Posterior cingulate gyrus (tissue), 11 donors: ENCODE results near the gene NWD2.
"Not testable (repeated sequence)": the region's sequence is repeated elsewhere in the genome, so short reads cannot be mapped to it uniquely, and the experiment has no call there.

Experiments used
- DNase-seq, 10 donors: peaks; one replicate each; pipeline versions ENCODE4 v3.0.0 to v3.0.0-alpha.2; 2020 to 2021; ENCODE audit warnings: mixed read lengths in 3 of 10
- intact Hi-C: fragments of 100-400 bp; cut with DNase I; formaldehyde crosslinking; loops from one replicate; pipeline ENCODE4 v1.15.1; 2023

The NWD2 gene

GRCh38 chr4:37388681-37389365 lies 144.3 kb downstream of the NWD2 start:
- intact Hi-C loops, result loop anchor here (5.0 to 10.0 kb wide), 2 partner anchors 134 to 987 kb away; no protein-coding TSS in a partner anchor
- no peak for DNase-seq

DNA sequence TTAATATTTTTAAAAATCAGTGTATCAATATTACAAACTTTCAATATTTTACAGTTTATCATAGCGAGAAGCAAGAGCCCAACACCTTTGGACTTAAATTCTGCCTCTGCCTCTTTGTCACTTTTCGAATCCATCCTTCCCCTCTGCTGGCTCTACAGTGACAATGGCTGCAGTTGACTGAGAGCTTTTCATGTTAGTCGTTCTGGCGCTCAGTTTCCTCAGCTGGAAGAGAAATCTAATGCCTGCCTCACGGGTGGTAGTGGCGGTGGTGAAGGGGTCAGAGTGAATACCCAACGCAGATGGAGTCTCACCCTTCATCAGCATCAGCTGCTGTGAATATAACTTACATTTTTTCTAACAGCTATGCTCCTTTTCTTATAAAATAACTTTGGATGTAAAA lies 144.8 kb downstream of the NWD2 start:
- intact Hi-C loops, result loop anchor here (5.0 to 10.0 kb wide), 2 partner anchors 135 to 987 kb away; no protein-coding TSS in a partner anchor
- DNase-seq, result no peak

- DNase-seq, result peak in 1 of 10 donors; percentile 75
- intact Hi-C loops, result loop anchor here (5.0 to 10.0 kb wide), 2 partner anchors 135 to 988 kb away; no protein-coding TSS in a partner anchor
These were observed 145.5 kb downstream of the NWD2 start for GRCh38 chr4:37389967-37390580.

DNA sequence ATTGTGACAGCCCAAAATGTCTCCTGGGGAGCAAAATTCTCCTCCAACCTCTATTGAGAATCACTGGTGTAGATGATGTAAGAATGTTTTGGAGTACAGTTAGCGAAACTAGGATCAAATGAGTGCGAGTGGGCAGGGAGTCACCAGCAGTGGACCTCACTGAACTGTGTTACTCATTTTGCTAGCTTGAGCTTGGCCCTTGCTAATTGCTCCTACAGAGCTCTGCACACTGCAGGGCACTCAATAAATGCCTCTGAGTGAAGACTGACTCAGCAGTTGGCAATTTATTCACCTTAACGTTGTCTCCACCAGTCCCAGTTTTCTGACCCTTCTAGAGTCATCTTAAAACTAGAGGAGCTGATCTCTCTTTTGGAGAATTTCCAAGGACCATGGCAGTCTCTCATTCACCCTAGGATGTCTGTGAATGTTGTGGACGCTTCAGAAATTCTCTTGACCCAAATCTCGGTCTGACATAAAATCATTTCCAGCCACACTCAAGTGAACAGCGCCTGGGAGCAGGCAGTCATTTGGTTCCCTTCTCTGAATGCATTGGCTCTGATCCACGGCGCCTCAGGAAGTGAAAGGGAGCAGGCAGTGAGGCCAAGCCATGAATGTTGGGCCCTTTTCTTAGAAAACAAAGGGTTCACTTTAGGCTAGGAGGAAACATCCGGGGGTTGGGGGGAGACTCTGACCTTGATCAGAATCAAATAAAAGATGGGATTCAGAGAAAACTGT lies 148.1 kb downstream of the NWD2 start:
- intact Hi-C loops, result no loop called here
- DNase-seq, result peak; percentile 50 to 92 (median 70)

GRCh38 chr4:37393321-37393720 lies 148.8 kb downstream of the NWD2 start:
- intact Hi-C loops, result no loop called here
- no peak for DNase-seq

- no peak for DNase-seq
- intact Hi-C loops, result no loop called here
These were observed 149.3 kb downstream of the NWD2 start for GRCh38 chr4:37393889-37394288.

GRCh38 chr4:37397505-37397904 lies 153.0 kb downstream of the NWD2 start:
- intact Hi-C loops, result no loop called here

GRCh38 chr4:37400241-37400881 lies 155.8 kb downstream of the NWD2 start:
- intact Hi-C loops, result no loop called here
- no peak for DNase-seq

More at GRCh38 chr4:37397505-37397904, 153.0 kb downstream of the NWD2 start:
- no peak for DNase-seq

DNA sequence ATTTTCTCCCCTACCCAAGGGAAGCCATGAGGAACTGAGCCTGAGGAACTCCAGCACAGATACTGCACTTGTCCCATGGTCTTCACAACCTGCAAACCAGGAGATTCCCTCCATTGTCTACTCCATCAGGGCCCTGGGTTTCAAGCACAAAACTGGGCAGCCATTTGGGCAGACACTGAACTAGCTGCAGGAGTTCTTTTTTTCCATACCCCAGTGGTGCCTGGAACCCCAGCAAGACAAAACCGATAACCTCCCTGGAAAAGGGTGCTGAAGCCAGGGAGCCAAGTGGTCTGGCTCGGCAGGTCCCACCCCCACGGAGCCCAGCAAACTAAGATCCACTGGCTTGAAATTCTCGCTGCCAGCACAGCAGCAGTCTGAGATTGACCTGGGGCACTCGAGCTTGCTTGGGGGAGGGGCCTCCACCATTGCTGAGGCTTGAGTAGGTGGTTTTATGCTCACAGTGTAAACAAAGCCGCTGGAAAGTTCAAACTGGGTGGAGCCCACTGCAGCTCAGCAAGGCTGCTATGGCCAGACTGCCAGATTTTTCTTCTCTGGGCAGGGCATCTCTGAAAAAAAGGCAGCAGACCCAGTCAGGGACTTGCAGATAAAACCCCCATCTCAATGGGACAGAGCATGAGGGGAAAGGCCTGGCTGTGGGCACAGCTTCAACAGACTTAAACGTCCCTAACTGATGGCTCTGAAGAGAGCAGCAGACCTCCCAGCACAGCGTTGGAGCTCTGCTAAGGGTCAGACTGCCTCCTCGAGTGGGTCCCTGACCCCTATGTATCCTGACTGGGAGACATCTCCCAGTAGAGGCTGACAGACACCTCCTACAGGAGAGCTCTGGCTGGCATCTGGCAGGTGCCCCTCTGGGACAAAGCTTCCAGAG lies 163.6 kb downstream of the NWD2 start:
- DNase-seq, intact Hi-C loops: not testable (repeated sequence)

DNA sequence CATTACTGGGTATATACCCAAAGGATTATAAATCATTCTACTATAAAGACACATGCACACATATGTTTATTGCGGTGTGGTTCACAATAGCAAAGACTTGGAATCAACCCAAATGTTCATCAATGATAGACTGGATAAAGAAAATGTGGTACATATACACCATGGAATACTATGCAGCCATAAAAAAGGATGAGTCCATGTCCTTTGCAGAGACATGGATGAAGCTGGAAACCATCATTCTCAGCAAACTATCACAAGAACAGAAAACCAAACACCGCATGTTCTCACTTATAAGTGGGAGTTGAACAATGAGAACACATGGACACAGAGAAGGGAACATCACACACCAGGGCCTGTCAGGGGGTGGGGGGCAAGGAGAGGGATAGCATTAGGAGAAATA lies 169.1 kb downstream of the NWD2 start:
- DNase-seq, intact Hi-C loops: not testable (repeated sequence)

DNA sequence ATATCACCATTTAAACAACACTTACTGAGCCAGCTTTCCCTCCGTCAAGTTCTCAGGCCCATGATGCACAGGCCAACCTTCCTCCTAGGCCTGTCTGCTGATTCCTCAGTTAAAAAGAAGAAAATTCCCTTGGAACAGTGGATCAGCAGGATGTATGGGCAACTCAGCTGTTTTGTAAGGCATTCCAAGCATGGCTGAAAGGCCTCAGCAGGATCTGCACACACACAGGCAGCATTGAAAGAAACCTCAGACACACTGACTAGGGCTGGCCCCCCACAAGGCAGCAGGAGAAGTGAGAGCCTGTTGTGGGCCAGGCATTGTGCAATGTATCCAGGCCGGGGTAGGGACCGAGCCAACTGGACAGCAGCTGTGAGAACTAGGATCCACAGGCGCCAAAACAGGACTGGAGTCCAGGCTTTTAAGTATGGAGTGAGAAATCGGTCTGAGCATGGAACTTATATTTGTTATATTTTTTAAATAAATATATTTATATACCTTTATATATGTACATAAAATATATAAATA lies 171.4 kb downstream of the NWD2 start:
- intact Hi-C loops, result no loop called here
- DNase-seq, result peak in 1 of 10 donors; percentile 70

- intact Hi-C loops, result no loop called here
These were observed 177.1 kb downstream of the NWD2 start for GRCh38 chr4:37421614-37422013.

DNA sequence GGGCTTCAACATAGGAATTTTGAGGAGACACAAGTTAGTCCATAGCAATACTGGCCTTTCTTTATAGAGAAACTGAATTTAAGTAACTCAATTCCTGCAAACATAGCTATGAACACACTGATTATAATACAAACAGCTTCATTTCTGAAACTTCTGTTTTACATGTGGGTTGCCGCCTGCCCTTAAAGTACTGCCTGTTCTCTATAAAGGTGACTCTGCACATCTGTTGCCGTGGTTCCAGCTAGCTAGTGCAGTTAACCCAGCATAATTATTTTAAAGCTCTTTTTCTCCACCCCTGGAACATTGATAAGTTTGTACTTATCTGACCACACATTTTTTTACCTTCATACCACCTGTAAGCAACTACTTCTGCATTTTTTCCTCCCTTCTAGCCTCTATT lies 177.6 kb downstream of the NWD2 start:
- no peak for DNase-seq
- intact Hi-C loops, result no loop called here

More at GRCh38 chr4:37421614-37422013, 177.1 kb downstream of the NWD2 start:
- DNase-seq, result no peak

DNA sequence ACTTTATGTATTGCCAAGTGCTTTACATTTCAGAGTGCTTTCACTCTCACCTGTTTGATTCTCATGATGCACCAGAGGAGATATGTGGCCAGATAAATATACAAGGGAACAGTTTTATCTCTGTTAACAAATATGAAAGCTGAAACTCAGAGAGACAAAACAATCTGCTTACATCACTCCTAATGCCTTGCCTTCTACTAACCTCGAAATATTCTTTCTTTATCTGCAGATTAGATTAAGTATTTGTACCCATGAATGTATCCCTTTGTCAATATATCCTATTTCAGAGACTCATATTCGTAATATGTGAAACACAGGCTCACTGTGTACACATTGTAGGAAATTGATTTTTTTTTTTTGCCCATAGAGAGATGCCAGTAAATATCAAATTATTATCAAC lies 178.1 kb downstream of the NWD2 start:
- no peak for DNase-seq
- intact Hi-C loops, result no loop called here

DNA sequence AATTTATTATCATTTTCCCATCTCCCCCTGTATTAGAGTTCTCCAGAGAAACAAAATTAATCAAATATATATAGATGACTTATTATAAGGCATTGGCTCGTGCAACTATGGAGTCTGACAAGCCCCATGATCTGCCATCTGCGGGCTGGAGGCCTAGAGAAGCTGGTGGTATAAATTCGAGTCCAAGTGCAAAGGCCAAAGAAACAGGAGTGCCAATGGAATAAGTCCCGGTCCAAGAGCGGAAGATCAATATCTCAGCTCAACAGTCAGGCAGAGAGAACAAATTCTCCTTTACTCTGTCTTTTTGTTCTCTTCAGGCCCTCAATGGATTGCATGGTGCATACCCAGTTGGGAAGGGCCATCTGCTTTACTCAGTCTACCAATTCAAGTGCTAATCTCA lies 178.8 kb downstream of the NWD2 start:
- DNase-seq, result no peak
- intact Hi-C loops, result no loop called here

DNA sequence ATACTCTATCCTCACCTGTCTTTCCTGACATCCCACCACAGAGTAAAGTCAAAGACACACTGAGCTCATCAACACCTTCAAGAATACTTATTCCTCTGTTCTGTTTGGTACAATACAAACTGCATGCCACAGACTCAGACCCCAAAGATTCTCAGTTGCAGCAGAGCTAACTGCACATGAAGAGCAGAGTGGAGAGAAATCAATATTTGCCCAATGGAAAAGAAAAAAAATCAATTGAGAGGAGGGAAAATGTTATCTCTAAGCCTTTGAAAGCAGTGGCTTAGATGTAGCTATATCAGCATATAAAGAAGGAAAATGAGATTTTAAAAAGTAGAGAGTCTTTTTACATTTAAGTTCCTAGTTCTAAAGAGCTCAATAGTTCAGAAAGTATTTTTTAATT lies 180.2 kb downstream of the NWD2 start:
- no peak for DNase-seq
- intact Hi-C loops, result no loop called here

GRCh38 chr4:37425857-37426256 lies 181.3 kb downstream of the NWD2 start:
- intact Hi-C loops, result no loop called here

DNA sequence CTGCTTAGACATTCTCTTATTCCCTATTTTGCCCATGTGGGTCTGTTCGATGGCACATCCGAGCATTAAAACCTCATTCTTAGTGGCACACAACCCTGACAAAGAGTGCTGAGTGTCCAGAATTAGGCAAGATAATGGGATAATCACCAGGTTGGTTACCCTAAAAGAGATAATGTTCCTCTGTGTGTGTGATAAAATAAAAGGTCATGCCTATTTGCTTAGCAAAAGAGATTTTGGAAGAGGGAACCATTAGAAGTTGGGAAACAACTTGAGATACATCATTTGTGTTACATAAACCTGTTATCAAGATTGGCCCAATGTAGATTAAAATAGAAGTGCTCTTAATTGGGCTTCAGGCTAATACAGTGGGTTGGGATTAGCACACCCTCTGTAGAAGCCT lies 182.7 kb downstream of the NWD2 start:
- no peak for DNase-seq
- intact Hi-C loops, result no loop called here

More at GRCh38 chr4:37425857-37426256, 181.3 kb downstream of the NWD2 start:
- DNase-seq, result no peak

DNA sequence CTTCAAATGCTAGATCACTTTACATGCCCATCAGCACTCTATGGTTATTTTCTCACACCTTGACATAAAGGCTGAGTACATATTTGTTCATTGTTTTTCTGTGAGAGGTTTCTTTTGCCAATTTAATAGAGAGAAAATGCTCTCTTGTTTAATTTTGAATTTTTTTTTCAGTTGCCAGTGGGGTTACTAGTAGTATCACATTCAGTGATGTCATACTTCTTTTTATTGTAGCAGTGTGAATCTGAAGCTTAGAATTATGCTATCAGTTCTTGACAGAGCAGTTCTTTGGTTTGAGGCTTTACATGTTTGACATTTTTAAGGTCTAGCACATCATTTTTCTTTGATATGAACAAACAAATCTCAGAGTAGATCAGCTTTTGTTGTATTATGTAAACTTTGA lies 185.4 kb downstream of the NWD2 start:
- intact Hi-C loops, result no loop called here
- no peak for DNase-seq
